H9 (cell line): ENCODE results near the gene CYRIA. TPM values are rescaled to one million over a fixed set of nuclear protein-coding genes. Genes with fewer than 3 reads are reported as not detected.

Experiments
- DNase-seq: peaks from one replicate; pipeline ENCODE4 v3.0.0-alpha.2; 2017
- H2AFZ ChIP-seq: one replicate; pipeline ENCODE4 v1.6.1; 2013; ENCODE audit warnings: mild to moderate bottlenecking, low read length, control low read depth, moderate library complexity
- H2AK5ac ChIP-seq: 2 replicates; pipeline ENCODE4 v1.6.1; 2013; ENCODE audit warnings: low read length, control low read depth, mixed read lengths; ENCODE audit not compliant: insufficient read length
- H2BK120ac ChIP-seq: one replicate; pipeline ENCODE4 v1.6.1; 2013; ENCODE audit warnings: low read depth, mild to moderate bottlenecking, low read length, control low read depth, inconsistent platforms; ENCODE audit not compliant: poor library complexity, severe bottlenecking
- H2BK12ac ChIP-seq: 2 replicates; pipeline ENCODE4 v1.6.1; 2013; ENCODE audit warnings: low read length, control low read depth, mixed read lengths, low read depth; ENCODE audit not compliant: insufficient read length
- H2BK15ac ChIP-seq: 2 replicates; pipeline ENCODE4 v1.6.1; 2013; ENCODE audit warnings: low read depth, low read length, control low read depth
- H2BK20ac ChIP-seq: one replicate; pipeline ENCODE4 v1.6.1; 2013; ENCODE audit warnings: low read depth, mild to moderate bottlenecking, low read length, control low read depth, inconsistent platforms; ENCODE audit not compliant: poor library complexity, severe bottlenecking
- H2BK5ac ChIP-seq: 2 replicates; pipeline ENCODE4 v1.6.1; 2013; ENCODE audit warnings: low read length, control low read depth, mixed read lengths; ENCODE audit not compliant: insufficient read length
- H3K14ac ChIP-seq: 2 replicates; pipeline ENCODE4 v1.6.1; 2013; ENCODE audit warnings: low read length, control low read depth; ENCODE audit not compliant: insufficient read depth
- H3K18ac ChIP-seq: 2 replicates; pipeline ENCODE4 v1.6.1; 2013; ENCODE audit warnings: low read depth, mild to moderate bottlenecking, mixed read lengths, low read length, control low read depth; ENCODE audit not compliant: insufficient read length
- H3K23ac ChIP-seq: 2 replicates; pipeline ENCODE4 v1.6.1; 2013; ENCODE audit warnings: low read length, control low read depth, mixed read lengths, low read depth; ENCODE audit not compliant: insufficient read length
- H3K23me2 ChIP-seq: 2 replicates; pipeline ENCODE4 v1.6.1; 2013; ENCODE audit warnings: low read depth, mild to moderate bottlenecking, mixed read lengths, low read length, control low read depth; ENCODE audit not compliant: insufficient read length, poor library complexity, severe bottlenecking
- H3K27ac ChIP-seq: 2 replicates; pipeline ENCODE4 v1.5.1; 2013; ENCODE audit warnings: low read length, control low read depth, mixed read lengths, low read depth; ENCODE audit not compliant: insufficient read length
- H3K27me3 ChIP-seq: 2 replicates; pipeline ENCODE4 v1.6.1; 2013; ENCODE audit warnings: low read length, control low read depth, inconsistent platforms; ENCODE audit not compliant: insufficient read depth
- H3K4ac ChIP-seq: 2 replicates; pipeline ENCODE4 v1.6.1; 2013; ENCODE audit warnings: low read depth, mild to moderate bottlenecking, control low read depth, inconsistent platforms, low read length, moderate library complexity
- H3K4me1 ChIP-seq: 2 replicates; pipeline ENCODE4 v1.6.1; 2013; ENCODE audit warnings: low read length, control low read depth, inconsistent platforms; ENCODE audit not compliant: insufficient read depth
- H3K4me2 ChIP-seq: 2 replicates; pipeline ENCODE4 v1.6.1; 2013; ENCODE audit warnings: low read length, control low read depth, mixed read lengths; ENCODE audit not compliant: insufficient read length, insufficient read depth
- H3K56ac ChIP-seq: 2 replicates; pipeline ENCODE4 v1.6.1; 2013; ENCODE audit warnings: low read depth, mild to moderate bottlenecking, mixed read lengths, low read length, control low read depth; ENCODE audit not compliant: insufficient read length
- H3K79me1 ChIP-seq: 2 replicates; pipeline ENCODE4 v1.6.1; 2013; ENCODE audit warnings: low read depth, mild to moderate bottlenecking, moderate library complexity, low read length, control low read depth, inconsistent platforms; ENCODE audit not compliant: insufficient read depth, poor library complexity, severe bottlenecking
- H3K79me2 ChIP-seq: 2 replicates; pipeline ENCODE4 v1.6.1; 2013; ENCODE audit warnings: low read length, control low read depth, inconsistent platforms; ENCODE audit not compliant: insufficient read depth
- H3K9ac ChIP-seq: 2 replicates; pipeline ENCODE4 v1.6.1; 2013; ENCODE audit warnings: low read length, control low read depth, mixed read lengths; ENCODE audit not compliant: insufficient read length; ENCODE audit errors: extremely low read depth
- H3K9me3 ChIP-seq: one replicate; pipeline ENCODE4 v1.6.1; 2013; ENCODE audit warnings: low read depth, low read length, inconsistent platforms; ENCODE audit not compliant: control insufficient read depth
- H3T11ph ChIP-seq: one replicate; pipeline ENCODE4 v1.6.1; 2013; ENCODE audit warnings: mild to moderate bottlenecking, low read length, control low read depth, inconsistent platforms
- H4K20me1 ChIP-seq: one replicate; pipeline ENCODE4 v1.6.1; 2013; ENCODE audit not compliant: control insufficient read depth, insufficient read length, insufficient read depth
- H4K5ac ChIP-seq: 2 replicates; pipeline ENCODE4 v1.6.1; 2013; ENCODE audit warnings: low read depth, mild to moderate bottlenecking, mixed read lengths, low read length, control low read depth; ENCODE audit not compliant: insufficient read length
- H4K8ac ChIP-seq: replicated peaks from 2 replicates; pipeline ENCODE4 v1.6.1; 2013; ENCODE audit warnings: low read length, control low read depth, mixed read lengths, low read depth; ENCODE audit not compliant: insufficient read length
- H4K91ac ChIP-seq: 2 replicates; pipeline ENCODE4 v1.6.1; 2013; ENCODE audit warnings: low read depth, mild to moderate bottlenecking, moderate library complexity, mixed read lengths, low read length, control low read depth; ENCODE audit not compliant: insufficient read length
- H3K27ac Mint-ChIP-seq, 3 experiments: 2 replicates in 2 of 3; 3 replicates in 1 of 3; pipeline ENCODE4 v1.8.0; 2020 to 2021; ENCODE audit warnings: mixed read lengths in 3 of 3, mild to moderate bottlenecking in 1 of 3, moderate library complexity in 1 of 3
- H3K27me3 Mint-ChIP-seq: 2 replicates; pipeline ENCODE4 v1.8.0; 2021; ENCODE audit warnings: low read depth, mild to moderate bottlenecking, moderate library complexity, mixed read lengths
- H3K36me3 Mint-ChIP-seq, 3 experiments: 2 replicates in 2 of 3; 3 replicates in 1 of 3; pipeline ENCODE4 v1.8.0; 2020 to 2021; ENCODE audit warnings: low read depth in 3 of 3, mixed read lengths in 3 of 3; ENCODE audit not compliant: insufficient read depth in 1 of 3
- H3K4me1 Mint-ChIP-seq, 2 experiments: 2 replicates each; pipeline ENCODE4 v1.8.0; 2020; ENCODE audit warnings: mixed read lengths in 2 of 2
- H3K4me3 Mint-ChIP-seq, 2 experiments: 2 replicates in 1 of 2; 3 replicates in 1 of 2; pipeline ENCODE4 v1.8.0; 2020 to 2021; ENCODE audit warnings: mild to moderate bottlenecking in 2 of 2, mixed read lengths in 2 of 2, moderate library complexity in 1 of 2
- H3K9me3 Mint-ChIP-seq, 2 experiments: 2 replicates in 1 of 2; 3 replicates in 1 of 2; pipeline ENCODE4 v1.8.0; 2020; ENCODE audit warnings: mild to moderate bottlenecking in 2 of 2, mixed read lengths in 2 of 2, moderate library complexity in 1 of 2
- CTCF ChIP-seq: fragments of 200-600 bp; sonication (generic); conservative IDR thresholded peaks from 3 replicates; pipeline ENCODE4 v1.8.0; 2021; ENCODE audit warnings: antibody characterized with exemption, mild to moderate bottlenecking
- WGBS: extraction: QIAGEN DNeasy Blood & Tissue Kit; methylation state at CpG from one replicate; pipeline ENCODE4 v1.1.7; 2013; ENCODE audit warnings: missing lambda C conversion rate, low lambda C conversion rate, mixed read lengths; ENCODE audit not compliant: insufficient read length; ENCODE audit errors: extremely low coverage; 5-methylcytosine and 5-hydroxymethylcytosine counted together
- total RNA-seq: library from RNA; stranded (reverse); gene quantifications from 2 replicates; pipeline ENCODE4 v1.2.1, GENCODE V29; 2021

The CYRIA gene
- total RNA-seq, 1 experiment from 2014 or later, result 2.3 TPM

- Histone ChIP-seq H2AFZ (no peak overlapping the region), H2AK5ac (no peak overlapping the region), H4K8ac (no peak overlapping the region), H3K56ac (no peak overlapping the region), H3K79me1 (no peaks in the 10 kb centered on the region), H3K4me2 (no peak overlapping the region), H3K9me3 (no peaks in the 10 kb centered on the region), H2BK20ac (no peak overlapping the region), H2BK5ac (no peak overlapping the region), H3K23me2 (no peaks in the 10 kb centered on the region), H3K4me1 (no peaks in the 10 kb centered on the region; the same call in 1 of the 2 replicates), H3K27ac (no peak overlapping the region), H3K23ac (no peak overlapping the region), H3K9ac (no peak overlapping the region), H4K5ac (no peak overlapping the region), H2BK15ac (no peak overlapping the region), H3K18ac (no peak overlapping the region), H3K27me3 (no peaks in the 10 kb centered on the region), H3T11ph (no peak overlapping the region), H2BK120ac (no peak overlapping the region), H4K91ac (no peak overlapping the region), H4K20me1 (no peaks in the 10 kb centered on the region), H3K14ac (no peak overlapping the region), H3K79me2 (no peaks in the 10 kb centered on the region), H3K4ac (no peak overlapping the region), H2BK12ac (no peak overlapping the region)
- no peak for DNase-seq
- Mint-ChIP-seq H3K4me1 (peaks cover 3 to 4% of the 10 kb centered on the region in 2 experiments; a peak in 3 of 4 replicates), H3K36me3 (no peaks in the 10 kb centered on the region), H3K9me3 (peaks cover under 1 to 2% of the 10 kb centered on the region in 2 experiments; a peak in 3 of 5 replicates), H3K27ac (no peak overlapping the region), H3K4me3 (no peak overlapping the region), H3K27me3 (peaks cover 47% of the 10 kb centered on the region)
- WGBS, result no CpG with 5 or more reads among the region's 3 CpGs
- TF ChIP-seq CTCF, result no peak
Observed at GRCh38 chr2:16683576-16683975, 17.9 kb upstream of the CYRIA start.
